KMS-11 (cell line): ENCODE measurements around the gene MGAT4A.
"Not testable (repeated sequence)": the region's sequence is repeated elsewhere in the genome, so short reads cannot be mapped to it uniquely, and the experiment has no call there.

Experiments
- H2AFZ ChIP-seq: fragments of 200-600 bp; sonication (generic); 2 replicates; pipeline ENCODE4 v1.6.1; 2016; ENCODE audit warnings: antibody characterized with exemption, mixed run types, low read depth
- H3K27ac ChIP-seq: fragments of 200-600 bp; sonication (generic); 2 replicates; pipeline ENCODE4 v1.6.1; 2016; ENCODE audit warnings: mild to moderate bottlenecking, mixed run types
- H3K27me3 ChIP-seq: fragments of 200-600 bp; sonication (generic); 2 replicates; pipeline ENCODE4 v1.6.1; 2017; ENCODE audit warnings: mild to moderate bottlenecking, low read depth, mixed run types, moderate library complexity; ENCODE audit not compliant: insufficient read depth
- H3K36me3 ChIP-seq: fragments of 200-600 bp; sonication (generic); 2 replicates; pipeline ENCODE4 v1.6.1; 2017; ENCODE audit warnings: mild to moderate bottlenecking, mixed run types; ENCODE audit not compliant: insufficient read depth
- H3K4me1 ChIP-seq: fragments of 200-600 bp; sonication (generic); 2 replicates; pipeline ENCODE4 v1.6.1; 2016; ENCODE audit warnings: mild to moderate bottlenecking, low read depth, mixed run types; ENCODE audit not compliant: poor library complexity, severe bottlenecking
- H3K4me2 ChIP-seq: fragments of 200-600 bp; sonication (generic); 2 replicates; pipeline ENCODE4 v1.7.0; 2016; ENCODE audit warnings: mild to moderate bottlenecking, mixed run types
- H3K4me3 ChIP-seq: fragments of 200-600 bp; sonication (generic); IDR thresholded peaks from 2 replicates; pipeline ENCODE4 v1.6.1; 2017; ENCODE audit warnings: low read depth, low read length, mixed read lengths; ENCODE audit not compliant: insufficient read depth
- H3K79me2 ChIP-seq: fragments of 200-600 bp; sonication (generic); 2 replicates; pipeline ENCODE4 v1.6.1; 2016; ENCODE audit warnings: low read depth, mixed run types; ENCODE audit not compliant: insufficient read depth
- H3K9ac ChIP-seq: fragments of 200-600 bp; sonication (generic); 2 replicates; pipeline ENCODE4 v1.6.1; 2016; ENCODE audit warnings: mild to moderate bottlenecking, mixed run types
- H4K20me1 ChIP-seq: fragments of 200-600 bp; sonication (generic); 2 replicates; pipeline ENCODE4 v1.6.1; 2016; ENCODE audit warnings: mild to moderate bottlenecking, mixed run types; ENCODE audit not compliant: insufficient read depth
- CTCF ChIP-seq: fragments of 200-600 bp; sonication (generic); conservative IDR thresholded peaks from 2 replicates; pipeline ENCODE4 v1.6.1; 2017; ENCODE audit warnings: low read depth, mild to moderate bottlenecking, antibody characterized with exemption, low read length, moderate library complexity, mixed read lengths

Gene MGAT4A

GRCh38 chr2:98759338-98759737, 28.4 kb upstream of the MGAT4A start:
- no peaks in the 10 kb centered on the region for H3K36me3 ChIP-seq
- no peaks in the 10 kb centered on the region for H3K79me2 ChIP-seq
- no peak for TF ChIP-seq CTCF
- H3K4me2 ChIP-seq, result no peak overlapping the region
- H3K4me3 ChIP-seq, result no peak overlapping the region
- H3K9ac ChIP-seq, result no peak overlapping the region
- peaks cover 21% of the 10 kb centered on the region for H3K4me1 ChIP-seq
- no peak overlapping the region for H2AFZ ChIP-seq
- H3K27ac ChIP-seq, result no peak overlapping the region
- H3K27me3 ChIP-seq, result no peaks in the 10 kb centered on the region
- no peaks in the 10 kb centered on the region for H4K20me1 ChIP-seq

- Histone ChIP-seq H3K79me2 (no peaks in the 10 kb centered on the region), H2AFZ (no peak overlapping the region), H3K36me3 (no peaks in the 10 kb centered on the region), H3K4me3 (no peak overlapping the region), H3K27me3 (no peaks in the 10 kb centered on the region), H3K27ac (no peak overlapping the region), H3K4me1 (peaks cover 12% of the 10 kb centered on the region), H3K4me2 (no peak overlapping the region), H3K9ac (no peak overlapping the region), H4K20me1 (no peaks in the 10 kb centered on the region)
- TF ChIP-seq CTCF, result no peak
These were observed 27.0 kb upstream of the MGAT4A start for GRCh38 chr2:98757904-98758421.

- Histone ChIP-seq H3K27me3 (no peaks in the 10 kb centered on the region), H3K9ac (no peak overlapping the region), H3K4me2 (no peak overlapping the region), H3K79me2 (no peaks in the 10 kb centered on the region), H3K4me3 (no peak overlapping the region), H3K27ac (no peak overlapping the region), H4K20me1 (no peaks in the 10 kb centered on the region), H3K36me3 (no peaks in the 10 kb centered on the region), H2AFZ (no peak overlapping the region), H3K4me1 (peaks cover 6% of the 10 kb centered on the region)
- TF ChIP-seq CTCF, result no peak
These were observed 22.9 kb upstream of the MGAT4A start for GRCh38 chr2:98753801-98754200.

GRCh38 chr2:98752711-98753110, 21.8 kb upstream of the MGAT4A start:
- H3K36me3 ChIP-seq, H3K9ac ChIP-seq, H3K79me2 ChIP-seq, H3K4me1 ChIP-seq, H2AFZ ChIP-seq, H4K20me1 ChIP-seq, H3K27me3 ChIP-seq, H3K4me2 ChIP-seq, H3K4me3 ChIP-seq, H3K27ac ChIP-seq: not testable (repeated sequence)

- Histone ChIP-seq H3K27me3 (no peaks in the 10 kb centered on the region), H4K20me1 (no peaks in the 10 kb centered on the region), H3K4me3 (no peak overlapping the region), H3K4me2 (no peak overlapping the region), H3K36me3 (no peaks in the 10 kb centered on the region), H3K79me2 (no peaks in the 10 kb centered on the region), H2AFZ (no peak overlapping the region), H3K9ac (no peak overlapping the region), H3K4me1 (no peaks in the 10 kb centered on the region), H3K27ac (no peak overlapping the region)
- TF ChIP-seq CTCF, result no peak
These were observed 20.8 kb upstream of the MGAT4A start for GRCh38 chr2:98751748-98752147.
